Eye (tissue), 1 donor: ENCODE results near the gene FEV.

Source experiments
- DNase-seq: peaks from one replicate; pipeline ENCODE4 v3.0.0-alpha.2; 2015

Gene FEV

GRCh38 chr2:218992196-218992595 lies 7.2 kb upstream of the FEV start:
- DNase-seq, result no peak

GRCh38 chr2:218991674-218992168 lies 6.7 kb upstream of the FEV start:
- DNase-seq, result peak; percentile 53

GRCh38 chr2:218990612-218991011 lies 5.6 kb upstream of the FEV start:
- no peak for DNase-seq

- DNase-seq, result no peak
Observed at GRCh38 chr2:218990052-218990451, 5.1 kb upstream of the FEV start.

- DNase-seq, result no peak
Observed at GRCh38 chr2:218988650-218989049, 3.7 kb upstream of the FEV start.

GRCh38 chr2:218988164-218988563 lies 3.2 kb upstream of the FEV start:
- no peak for DNase-seq

- DNase-seq, result no peak
Observed at GRCh38 chr2:218986148-218986761, 1.3 kb upstream of the FEV start.

GRCh38 chr2:218985325-218986091 lies 524 bp upstream of the FEV start:
- DNase-seq, result peak; percentile 26

GRCh38 chr2:218984239-218985020 lies 554 bp downstream of the FEV start:
- peak; percentile 62 for DNase-seq

- no peak for DNase-seq
Observed at GRCh38 chr2:218983934-218984238, 1.1 kb downstream of the FEV start.

GRCh38 chr2:218983263-218983933 lies 1.6 kb downstream of the FEV start:
- DNase-seq, result peak; percentile 40

- DNase-seq, result peak; percentile 33
Observed at GRCh38 chr2:218982586-218983262, 2.3 kb downstream of the FEV start.

- DNase-seq, result peak; percentile 75
Observed at GRCh38 chr2:218981881-218982585, 3.0 kb downstream of the FEV start.

- DNase-seq, result peak; percentile 57
Observed at GRCh38 chr2:218981390-218981880, 3.5 kb downstream of the FEV start.

GRCh38 chr2:218980735-218981389 lies 4.1 kb downstream of the FEV start:
- peak; percentile 30 for DNase-seq

GRCh38 chr2:218979846-218980734 lies 4.9 kb downstream of the FEV start:
- DNase-seq, result peak; percentile 95

GRCh38 chr2:218975060-218975777 lies 9.8 kb downstream of the FEV start:
- no peak for DNase-seq

- no peak for DNase-seq
Observed at GRCh38 chr2:218970894-218971293, 14.1 kb downstream of the FEV start.

- peak; percentile 76 for DNase-seq
Observed at GRCh38 chr2:218964041-218964771, 20.8 kb downstream of the FEV start.
